ENCODE data around the gene PHKB. TPM values are rescaled to one million over a fixed set of nuclear protein-coding genes. Genes with fewer than 3 reads are reported as not detected.

Gene PHKB
- total and polyA plus RNA-seq, 2 donors (not counting 3 experiments of a cell fraction or from before 2014, with no cell fraction given): 30.1 to 61.0 TPM

GRCh38 chr16:47672475-47672874 is 211.3 kb downstream of the PHKB start:
- Histone ChIP-seq H2AFZ (ENCODE audit: low read depth, low read length) (no peak overlapping the region), H3K9me3 (replicated peaks; ENCODE audit: control insufficient read depth, insufficient read depth, low read length) (no peaks in the 10 kb centered on the region), H4K20me1 (replicated peaks; ENCODE audit: control insufficient read depth, extremely low read depth, insufficient read depth, low read length) (no peaks in the 10 kb centered on the region), H3K4me1 (ENCODE audit: control insufficient read depth, extremely low read depth, insufficient read depth, low read length) (no peaks in the 10 kb centered on the region), H3K4me2 (ENCODE audit: insufficient read depth, low read length) (no peak overlapping the region), H3K9ac (replicated peaks; ENCODE audit: extremely low read depth, insufficient read depth, low read length) (no peak overlapping the region), H3K9me1 (replicated peaks; ENCODE audit: control insufficient read depth, extremely low read depth, insufficient read depth, low read length) (no peaks in the 10 kb centered on the region), H3K27me3 (ENCODE audit: control insufficient read depth in 2 of 2, insufficient read depth in 2 of 2, low read length in 2 of 2) (no peaks in the 10 kb centered on the region), H3K79me2 (ENCODE audit: control insufficient read depth, insufficient read depth, low read length) (no peaks in the 10 kb centered on the region), H3K36me3 (ENCODE audit: control insufficient read depth in 2 of 2, extremely low read depth in 1 of 2, insufficient read depth in 2 of 2, low read length in 2 of 2) (peaks cover 2 to 3% of the 10 kb centered on the region in 2 experiments), H3K27ac (ENCODE audit: insufficient read depth, low read depth, low read length) (no peak overlapping the region), H3K4me3 (replicated peaks in 1 of 3; ENCODE audit: insufficient read depth in 1 of 3, low read depth in 1 of 3, low read length in 3 of 3) (no peak overlapping the region)
- no peak for DNase-seq (ENCODE audit: low read depth, low spot score)
- intact Hi-C loops (cut with micrococcal nuclease): no loop called here
- ChIA-PET POLR2A (no interaction called here), CTCF (no interaction called here)
- dilution Hi-C loops (cut with MboI; ENCODE audit: extremely low pct_ligation_motif_present, low sequenced_read_pairs): no loop called here
- no TSS peak for BruUV-seq (replicated peaks)
- TF ChIP-seq CTCF (IDR thresholded peaks at IDR 0.05; ENCODE audit: extremely low read depth in 1 of 2, insufficient read depth in 1 of 2, low read depth in 1 of 2, low read length in 2 of 2): no peak
- no peak for TF ChIP-seq EZH2 (IDR thresholded peaks at IDR 0.05; ENCODE audit: borderline replicate concordance, low read depth, low read length, severe bottlenecking)
- no peak for TF ChIP-seq MAX (IDR thresholded peaks at IDR 0.05; ENCODE audit: insufficient read depth, insufficient read length)
- no peak for TF ChIP-seq JUN (IDR thresholded peaks at IDR 0.05; ENCODE audit: borderline replicate concordance, insufficient read depth, insufficient read length, low read depth)
- TF ChIP-seq MYC (IDR thresholded peaks at IDR 0.05; ENCODE audit: low read depth, low read length): no peak
- TF ChIP-seq GATA2 (IDR thresholded peaks at IDR 0.05; ENCODE audit: insufficient read depth, insufficient read length, low read depth, low read length): no peak
- TF ChIP-seq FOS (IDR thresholded peaks at IDR 0.05; ENCODE audit: borderline replicate concordance, insufficient read depth, low read length): no peak
- no peak for TF ChIP-seq POLR2A (IDR thresholded peaks at IDR 0.05; ENCODE audit: low read depth, low read length)
- TF ChIP-seq POLR2AphosphoS5 (IDR thresholded peaks at IDR 0.05; ENCODE audit: insufficient read depth, low read depth, low read length): no peak
- FAIRE-seq: no peak

Data from endothelial cell of umbilical vein (primary cell).